ENCODE results near the gene KAT8.

- TF ChIP-seq CTCF (IDR thresholded peaks at IDR 0.05): no peak
- TF ChIP-seq POLR2AphosphoS5 (IDR thresholded peaks at IDR 0.05): no peak
Measured at GRCh38 chr16:31106509-31107464, 10.7 kb upstream of the KAT8 start.
